BJ (cell line): Measurements from ENCODE around the gene XRCC1. TPM values are rescaled to one million over a fixed set of nuclear protein-coding genes. Genes with fewer than 3 reads are reported as not detected.

Experiments used
- CTCF ChIA-PET: fragments of 350-600 bp; formaldehyde crosslinking; extraction: SDS; loops from one replicate; lab custom pipeline; 2021; ENCODE audit warnings: antibody characterized with exemption, inconsistent platforms; lab: Yijun Ruan, JAX
- POLR2A ChIA-PET: fragments of 300-600 bp; sonication (Branson Sonifier 250); formaldehyde crosslinking; extraction: SDS; loops from one replicate; lab custom pipeline; 2021; ENCODE audit warnings: antibody characterized with exemption; lab: Charles Lee
- DNase-seq: peaks from one replicate; pipeline ENCODE4 v3.0.0-alpha.2; 2011; ENCODE audit warnings: low read depth
- H3K27me3 ChIP-seq: 2 replicates; pipeline ENCODE4 v1.6.0; 2011; ENCODE audit warnings: low read length; ENCODE audit not compliant: control insufficient read depth, insufficient read depth
- H3K36me3 ChIP-seq: 2 replicates; pipeline ENCODE4 v1.5.1; 2011; ENCODE audit warnings: low read length; ENCODE audit not compliant: control insufficient read depth, insufficient read depth
- H3K4me3 ChIP-seq: 2 replicates; pipeline ENCODE4 v1.5.1; 2011; ENCODE audit warnings: low read depth, mild to moderate bottlenecking, control low read depth, low read length
- CTCF ChIP-seq: IDR thresholded peaks from 2 replicates; pipeline ENCODE4 v1.5.1; 2011; ENCODE audit warnings: low read depth, mild to moderate bottlenecking, control low read depth, inconsistent platforms, low read length, moderate library complexity; ENCODE audit not compliant: insufficient read depth
- polyA plus RNA-seq: library from polyadenylated mRNA; depleted of rRNA; stranded (reverse); fragments of >200 nt; gene quantifications from 2 replicates; pipeline ENCODE4 v1.2.3, GENCODE V29; 2011

The XRCC1 gene
- polyA plus RNA-seq, 1 experiment, result 30.8 TPM

DNA sequence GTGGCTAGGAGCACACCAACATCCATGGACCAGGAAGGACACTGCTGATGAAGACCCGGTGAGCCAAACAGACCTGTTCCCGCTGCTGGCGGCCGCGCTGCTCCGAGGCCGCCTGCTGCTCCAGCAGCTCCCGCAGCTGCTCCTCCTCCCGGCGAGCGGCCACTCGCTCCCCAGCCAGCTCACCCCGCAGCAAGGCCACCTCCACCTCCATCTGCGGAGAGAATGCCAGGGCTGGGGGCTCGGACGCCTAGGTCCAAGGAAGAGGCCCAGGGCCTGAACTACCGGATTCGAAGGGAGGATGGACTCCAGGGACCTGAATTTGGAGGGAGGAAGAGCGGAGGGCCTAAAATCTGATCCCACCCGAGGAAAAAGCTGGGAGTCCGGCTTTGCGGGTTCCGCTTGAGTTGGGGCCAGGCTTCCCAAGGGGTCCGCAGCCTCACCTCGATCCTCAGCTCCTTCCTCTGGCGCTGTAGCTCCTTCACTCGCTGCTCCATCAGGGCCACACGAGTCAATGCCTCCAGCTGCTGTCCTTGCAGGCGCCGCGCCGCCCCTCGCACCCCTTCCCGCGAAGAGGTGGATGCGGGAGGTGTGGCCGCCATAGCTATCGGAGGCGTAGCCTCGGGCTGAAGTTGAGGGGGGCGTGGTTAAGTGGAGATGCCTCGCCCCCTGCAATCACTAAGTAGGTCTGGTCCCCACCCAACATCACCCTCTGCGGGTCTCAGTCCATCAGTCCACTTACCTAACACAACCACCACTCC lies 73.5 kb downstream of the XRCC1 start:
- Histone ChIP-seq H3K36me3 (peaks cover 12% of the 10 kb centered on the region), H3K4me3 (no peak overlapping the region), H3K27me3 (no peaks in the 10 kb centered on the region)
- no peak for TF ChIP-seq CTCF
- ChIA-PET CTCF (interaction anchor here (1.4 to 2.1 kb wide), 2 partner anchors 54 to 55 kb away, joined by 4 to 5 read pairs; no protein-coding TSS in a partner anchor), POLR2A (no interaction called here)
- DNase-seq, result no peak

- no peak for TF ChIP-seq CTCF
- Histone ChIP-seq H3K27me3 (no peaks in the 10 kb centered on the region), H3K36me3 (peaks cover 19% of the 10 kb centered on the region), H3K4me3 (no peak overlapping the region)
- DNase-seq, result no peak
- POLR2A ChIA-PET, result no interaction called here
- CTCF ChIA-PET, result interaction anchor here (0.5 to 0.7 kb wide), 2 partner anchors 52 to 53 kb away, joined by 3 read pairs; no protein-coding TSS in a partner anchor
Observed at GRCh38 chr19:43499042-43499441, 76.3 kb downstream of the XRCC1 start.

- no peak for TF ChIP-seq CTCF
- Histone ChIP-seq H3K27me3 (no peaks in the 10 kb centered on the region), H3K36me3 (peaks cover 19% of the 10 kb centered on the region), H3K4me3 (no peak overlapping the region)
- ChIA-PET CTCF (interaction anchor here (0.9 to 1.1 kb wide), 2 partner anchors 10 to 21 kb away, joined by 3 read pairs; no protein-coding TSS in a partner anchor), POLR2A (no interaction called here)
- no peak for DNase-seq
Observed at GRCh38 chr19:43498233-43498842, 77.0 kb downstream of the XRCC1 start.

- ChIA-PET POLR2A (no interaction called here), CTCF (interaction anchor here (1.1 kb wide), 1 partner anchor 9 kb away, joined by 3 read pairs; no protein-coding TSS in a partner anchor)
- no peak for DNase-seq
- Histone ChIP-seq H3K36me3 (peaks cover 19% of the 10 kb centered on the region), H3K4me3 (no peak overlapping the region), H3K27me3 (no peaks in the 10 kb centered on the region)
- no peak for TF ChIP-seq CTCF
Observed at GRCh38 chr19:43496960-43497359, 78.4 kb downstream of the XRCC1 start.

DNA sequence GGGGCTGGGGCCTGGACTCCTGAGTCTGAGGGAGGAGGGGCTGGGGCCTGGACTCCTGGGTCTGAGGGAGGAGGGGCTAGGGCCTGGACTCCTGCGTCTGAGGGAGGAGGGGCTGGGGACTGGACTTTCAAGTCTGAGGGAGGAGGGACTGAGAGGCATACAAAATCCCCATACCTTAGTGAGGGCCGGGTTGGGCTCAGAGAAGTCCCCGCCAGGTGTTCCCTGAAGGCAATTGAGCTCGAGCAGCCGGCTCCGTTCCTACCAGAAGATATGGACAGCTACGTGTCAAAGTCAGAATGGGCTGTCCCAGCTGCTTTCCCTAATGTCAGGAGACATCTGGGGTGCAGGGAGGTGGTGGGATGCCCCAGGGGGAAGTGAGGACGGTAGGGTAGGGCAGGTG lies 80.2 kb downstream of the XRCC1 start:
- ChIA-PET CTCF (interaction anchor here (0.6 kb wide), 1 partner anchor 19 kb away, joined by 3 read pairs; no protein-coding TSS in a partner anchor), POLR2A (no interaction called here)
- Histone ChIP-seq H3K36me3 (peaks cover 19% of the 10 kb centered on the region), H3K4me3 (no peak overlapping the region), H3K27me3 (no peaks in the 10 kb centered on the region)
- no peak for DNase-seq
- TF ChIP-seq CTCF, result no peak
